BLaER1 (cell line): ENCODE measurements around the gene TGFB1.
"Not testable (repeated sequence)": the region's sequence is repeated elsewhere in the genome, so short reads cannot be mapped to it uniquely, and the experiment has no call there.

ENCODE experiments used
- H3K27ac ChIP-seq: shearing (Covaris generic); formaldehyde crosslinking; 2 replicates; pipeline ENCODE4 v1.8.1; 2022
- H3K27me3 ChIP-seq: shearing (Covaris generic); formaldehyde crosslinking; 2 replicates; pipeline ENCODE4 v1.8.1; 2022
- H3K36me3 ChIP-seq: shearing (Covaris generic); formaldehyde crosslinking; 2 replicates; pipeline ENCODE4 v1.8.1; 2022
- H3K4me1 ChIP-seq: shearing (Covaris generic); formaldehyde crosslinking; 2 replicates; pipeline ENCODE4 v1.8.1; 2022
- H3K4me2 ChIP-seq: shearing (Covaris generic); formaldehyde crosslinking; 2 replicates; pipeline ENCODE4 v1.8.1; 2022
- H3K4me3 ChIP-seq: shearing (Covaris generic); formaldehyde crosslinking; 2 replicates; pipeline ENCODE4 v1.8.1; 2022
- H3K9ac ChIP-seq: shearing (Covaris generic); formaldehyde crosslinking; 2 replicates; pipeline ENCODE4 v1.8.1; 2022
- H3K9me3 ChIP-seq: shearing (Covaris generic); formaldehyde crosslinking; 2 replicates; pipeline ENCODE4 v1.8.1; 2022
- H4K20me1 ChIP-seq: shearing (Covaris generic); formaldehyde crosslinking; 2 replicates; pipeline ENCODE4 v1.8.1; 2022
- Cebpa-rat ChIP-seq: shearing (Covaris generic); IDR thresholded peaks from 2 replicates; pipeline ENCODE4 v1.8.1; 2022

TGFB1 gene

GRCh38 chr19:41372501-41372900 lies 18.8 kb upstream of the TGFB1 start:
- H3K9me3 ChIP-seq: no peaks in the 10 kb centered on the region
- H3K36me3 ChIP-seq: 0 out of 2 replicates have a peak, but pooled peaks cover 12% of the 10 kb centered on the region
- H3K4me1 ChIP-seq: peaks cover 32% of the 10 kb centered on the region
- H3K4me2 ChIP-seq: no peak overlapping the region
- no peaks in the 10 kb centered on the region; the same call in 1 of the 2 replicates for H4K20me1 ChIP-seq
- H3K9ac ChIP-seq: no peak overlapping the region
- no peaks in the 10 kb centered on the region; the same call in 1 of the 2 replicates for H3K27me3 ChIP-seq
- no peak overlapping the region for H3K4me3 ChIP-seq
- TF ChIP-seq Cebpa-rat: no peak
- no peak overlapping the region for H3K27ac ChIP-seq

GRCh38 chr19:41371541-41371940 lies 17.8 kb upstream of the TGFB1 start:
- H3K36me3 ChIP-seq: 0 out of 2 replicates have a peak, but pooled peaks cover 12% of the 10 kb centered on the region
- no peaks in the 10 kb centered on the region for H3K9me3 ChIP-seq
- no peak overlapping the region for H3K27ac ChIP-seq
- H4K20me1 ChIP-seq: no peaks in the 10 kb centered on the region; the same call in 1 of the 2 replicates
- no peak for TF ChIP-seq Cebpa-rat
- H3K27me3 ChIP-seq: no peaks in the 10 kb centered on the region; the same call in 1 of the 2 replicates
- no peak overlapping the region for H3K9ac ChIP-seq
- H3K4me3 ChIP-seq: no peak overlapping the region
- peaks cover 35% of the 10 kb centered on the region for H3K4me1 ChIP-seq
- H3K4me2 ChIP-seq: no peak overlapping the region

GRCh38 chr19:41371119-41371518 lies 17.4 kb upstream of the TGFB1 start:
- peaks cover 31% of the 10 kb centered on the region for H3K4me1 ChIP-seq
- not testable (repeated sequence) for H3K4me2 ChIP-seq, H3K4me3 ChIP-seq, H3K9ac ChIP-seq, H3K9me3 ChIP-seq, H4K20me1 ChIP-seq, H3K27ac ChIP-seq, H3K27me3 ChIP-seq
- 0 out of 2 replicates have a peak, but pooled peaks cover 12% of the 10 kb centered on the region for H3K36me3 ChIP-seq

- Histone ChIP-seq H3K4me1 (peaks cover 34% of the 10 kb centered on the region), H3K36me3 (0 out of 2 replicates have a peak, but pooled peaks cover 8% of the 10 kb centered on the region), H3K9me3 (no peaks in the 10 kb centered on the region), H3K4me3 (no peak overlapping the region), H3K27ac (no peak overlapping the region), H3K27me3 (no peaks in the 10 kb centered on the region), H3K9ac (no peak overlapping the region), H4K20me1 (no peaks in the 10 kb centered on the region; the same call in 1 of the 2 replicates), H3K4me2 (no peak overlapping the region)
- no peak for TF ChIP-seq Cebpa-rat
These were observed 16.0 kb upstream of the TGFB1 start for GRCh38 chr19:41369769-41370168.

- Histone ChIP-seq H3K27ac (peak overlapping the region; percentile 38), H3K4me2 (peak overlapping the region; percentile 54), H3K27me3 (no peaks in the 10 kb centered on the region), H3K36me3 (0 out of 2 replicates have a peak, but pooled peaks cover 4% of the 10 kb centered on the region), H3K9me3 (no peaks in the 10 kb centered on the region), H3K9ac (no peak overlapping the region), H3K4me1 (peaks cover 38% of the 10 kb centered on the region), H4K20me1 (no peaks in the 10 kb centered on the region), H3K4me3 (no peak overlapping the region)
- TF ChIP-seq Cebpa-rat: no peak
These were observed 14.2 kb upstream of the TGFB1 start for GRCh38 chr19:41367848-41368301.

GRCh38 chr19:41366089-41366488 lies 12.4 kb upstream of the TGFB1 start:
- no peaks in the 10 kb centered on the region for H3K9me3 ChIP-seq
- H3K27ac ChIP-seq: no peak overlapping the region
- no peaks in the 10 kb centered on the region for H3K27me3 ChIP-seq
- no peak for TF ChIP-seq Cebpa-rat
- H4K20me1 ChIP-seq: no peaks in the 10 kb centered on the region
- H3K36me3 ChIP-seq: 0 out of 2 replicates have a peak, but pooled peaks cover 2% of the 10 kb centered on the region
- peaks cover 35% of the 10 kb centered on the region for H3K4me1 ChIP-seq
- H3K4me3 ChIP-seq: no peak overlapping the region
- H3K9ac ChIP-seq: no peak overlapping the region
- H3K4me2 ChIP-seq: no peak overlapping the region

- TF ChIP-seq Cebpa-rat: no peak
- peak overlapping the region; percentile 78 for H3K4me2 ChIP-seq
- peak overlapping the region; percentile 98 for H3K27ac ChIP-seq
- peak overlapping the region; percentile 78 for H3K4me3 ChIP-seq
- H3K27me3 ChIP-seq: no peaks in the 10 kb centered on the region
- no peaks in the 10 kb centered on the region for H3K9me3 ChIP-seq
- no peaks in the 10 kb centered on the region for H4K20me1 ChIP-seq
- 0 out of 2 replicates have a peak, but pooled peaks cover 5% of the 10 kb centered on the region for H3K36me3 ChIP-seq
- H3K4me1 ChIP-seq: peaks cover 29% of the 10 kb centered on the region
- peak overlapping the region; percentile 98 for H3K9ac ChIP-seq
These were observed 11.0 kb upstream of the TGFB1 start for GRCh38 chr19:41364524-41365391.

- Histone ChIP-seq H3K27me3 (no peaks in the 10 kb centered on the region), H3K27ac (peak within 1 kb of the TSS; percentile 98), H3K4me1 (peaks cover 29% of the 10 kb centered on the region), H3K4me2 (peak within 1 kb of the TSS; percentile 78), H3K36me3 (0 out of 2 replicates have a peak, but pooled peaks cover 5% of the 10 kb centered on the region), H3K9me3 (no peaks in the 10 kb centered on the region), H4K20me1 (no peaks in the 10 kb centered on the region), H3K9ac (peak within 1 kb of the TSS; percentile 98), H3K4me3 (peak within 1 kb of the TSS; percentile 78)
- TF ChIP-seq Cebpa-rat: no peak
These were observed 10.2 kb upstream of the TGFB1 start, which contains the start of gene B9D2 for GRCh38 chr19:41363753-41364523. B9D2 (minus strand) TSS chr19:41364149; CDS start chr19:41363519, 630 bp downstream.

- no peak for TF ChIP-seq Cebpa-rat
- Histone ChIP-seq H3K4me2 (peak overlapping the region; percentile 78), H3K27me3 (no peaks in the 10 kb centered on the region), H3K27ac (peak overlapping the region; percentile 98), H3K36me3 (0 out of 2 replicates have a peak, but pooled peaks cover 5% of the 10 kb centered on the region), H3K4me3 (peak overlapping the region; percentile 78), H4K20me1 (no peaks in the 10 kb centered on the region), H3K9ac (peak overlapping the region; percentile 98), H3K4me1 (peaks cover 33% of the 10 kb centered on the region), H3K9me3 (no peaks in the 10 kb centered on the region)
These were observed 9.6 kb upstream of the TGFB1 start for GRCh38 chr19:41363371-41363752.
